Skeletal muscle tissue (tissue), 4 donors: ENCODE measurements around the gene NRXN3. TPM values are rescaled to one million over a fixed set of nuclear protein-coding genes. Genes with fewer than 3 reads are reported as not detected.

Experiments used
- H3K27ac ChIP-seq: one replicate; pipeline ENCODE4 v1.7.0; 2013; ENCODE audit warnings: mild to moderate bottlenecking, low read depth, low read length, inconsistent platforms
- H3K27me3 ChIP-seq, 3 donors: one replicate each; pipeline ENCODE4 v1.7.0; 2013; ENCODE audit warnings: low read length in 3 of 3; ENCODE audit not compliant: control insufficient read depth in 3 of 3, insufficient read depth in 3 of 3
- H3K36me3 ChIP-seq, 3 donors: one replicate each; pipeline ENCODE4 v1.7.0; 2013; ENCODE audit warnings: low read length in 3 of 3; ENCODE audit not compliant: control insufficient read depth in 3 of 3, insufficient read depth in 3 of 3
- H3K4me1 ChIP-seq, 3 donors: one replicate each; pipeline ENCODE4 v1.7.0; 2013; ENCODE audit warnings: low read length in 3 of 3, mild to moderate bottlenecking in 3 of 3; ENCODE audit not compliant: control insufficient read depth in 3 of 3, insufficient read depth in 3 of 3
- H3K4me3 ChIP-seq, 3 donors: one replicate each; pipeline ENCODE4 v1.7.0; 2013; ENCODE audit warnings: low read length in 3 of 3
- H3K9ac ChIP-seq, 3 donors: one replicate each; pipeline ENCODE4 v1.7.0; 2013; ENCODE audit warnings: low read length in 3 of 3, mild to moderate bottlenecking in 3 of 3, moderate library complexity in 2 of 3, low read depth in 1 of 3
- H3K9me3 ChIP-seq, 3 donors: one replicate each; pipeline ENCODE4 v1.7.0; 2013; ENCODE audit warnings: low read length in 3 of 3; ENCODE audit not compliant: control insufficient read depth in 3 of 3
- total RNA-seq: library from RNA; depleted of rRNA; stranded (reverse); fragments of >200 nt; gene quantifications from one replicate; pipeline ENCODE4 v1.2.3, GENCODE V29; 2014
- donor health status: Osteomylitis.

NRXN3 gene
- total RNA-seq, 1 donor from 2014 or later: 0.52 TPM

GRCh38 chr14:78805570-78805969, 635.4 kb downstream of the NRXN3 start:
- Histone ChIP-seq H3K4me3 (no peak overlapping the region), H3K27me3 (no peaks in the 10 kb centered on the region), H3K9ac (no peak overlapping the region), H3K9me3 (peaks cover 0 to 2% (median 0%) of the 10 kb centered on the region in 3 donors), H3K36me3 (no peaks in the 10 kb centered on the region), H3K4me1 (no peaks in the 10 kb centered on the region), H3K27ac (no peak overlapping the region)

GRCh38 chr14:78823035-78823434, 652.9 kb downstream of the NRXN3 start:
- no peaks in the 10 kb centered on the region for H3K4me1 ChIP-seq
- no peaks in the 10 kb centered on the region for H3K27me3 ChIP-seq
- no peaks in the 10 kb centered on the region for H3K9me3 ChIP-seq
- H3K36me3 ChIP-seq: no peaks in the 10 kb centered on the region
- H3K9ac ChIP-seq: no peak overlapping the region
- H3K27ac ChIP-seq: no peak overlapping the region
- no peak overlapping the region for H3K4me3 ChIP-seq

GRCh38 chr14:78823516-78823915, 653.3 kb downstream of the NRXN3 start:
- Histone ChIP-seq H3K9me3 (no peaks in the 10 kb centered on the region), H3K27me3 (no peaks in the 10 kb centered on the region), H3K9ac (no peak overlapping the region), H3K27ac (no peak overlapping the region), H3K4me3 (no peak overlapping the region), H3K4me1 (no peaks in the 10 kb centered on the region), H3K36me3 (no peaks in the 10 kb centered on the region)

- H3K4me1 ChIP-seq: no peaks in the 10 kb centered on the region
- no peak overlapping the region for H3K9ac ChIP-seq
- H3K27ac ChIP-seq: no peak overlapping the region
Observed at GRCh38 chr14:78829274-78829673, 659.1 kb downstream of the NRXN3 start.

GRCh38 chr14:78834766-78835451, 664.7 kb downstream of the NRXN3 start:
- H3K9me3 ChIP-seq: no peaks in the 10 kb centered on the region
- peaks cover 0 to 10% (median 0%) of the 10 kb centered on the region in 3 donors for H3K27me3 ChIP-seq

More at GRCh38 chr14:78829274-78829673, 659.1 kb downstream of the NRXN3 start:
- peaks cover 0 to 10% (median 0%) of the 10 kb centered on the region in 3 donors for H3K27me3 ChIP-seq
- H3K36me3 ChIP-seq: no peaks in the 10 kb centered on the region
- no peaks in the 10 kb centered on the region for H3K9me3 ChIP-seq
- H3K4me3 ChIP-seq: no peak overlapping the region

GRCh38 chr14:78835909-78836308, 665.7 kb downstream of the NRXN3 start:
- peaks cover 0 to 10% (median 0%) of the 10 kb centered on the region in 3 donors for H3K27me3 ChIP-seq
- no peaks in the 10 kb centered on the region for H3K4me1 ChIP-seq
- H3K4me3 ChIP-seq: no peak overlapping the region
- H3K36me3 ChIP-seq: no peaks in the 10 kb centered on the region
- H3K9me3 ChIP-seq: no peaks in the 10 kb centered on the region
- no peak overlapping the region for H3K27ac ChIP-seq
- H3K9ac ChIP-seq: no peak overlapping the region

More at GRCh38 chr14:78834766-78835451, 664.7 kb downstream of the NRXN3 start:
- no peak overlapping the region for H3K9ac ChIP-seq
- no peak overlapping the region for H3K4me3 ChIP-seq
- no peak overlapping the region for H3K27ac ChIP-seq
- no peaks in the 10 kb centered on the region for H3K4me1 ChIP-seq
- no peaks in the 10 kb centered on the region for H3K36me3 ChIP-seq

- H3K27me3 ChIP-seq: peaks cover 0 to 10% (median 0%) of the 10 kb centered on the region in 3 donors
- no peak overlapping the region for H3K9ac ChIP-seq
- H3K9me3 ChIP-seq: no peaks in the 10 kb centered on the region
- H3K4me1 ChIP-seq: no peaks in the 10 kb centered on the region
- H3K4me3 ChIP-seq: no peak overlapping the region
- H3K27ac ChIP-seq: no peak overlapping the region
- no peaks in the 10 kb centered on the region for H3K36me3 ChIP-seq
Observed at GRCh38 chr14:78836777-78837176, 666.6 kb downstream of the NRXN3 start.

- Histone ChIP-seq H3K36me3 (no peaks in the 10 kb centered on the region), H3K4me1 (no peaks in the 10 kb centered on the region), H3K9me3 (no peaks in the 10 kb centered on the region), H3K9ac (no peak overlapping the region), H3K4me3 (no peak overlapping the region), H3K27ac (no peak overlapping the region), H3K27me3 (peaks cover 0 to 4% (median 0%) of the 10 kb centered on the region in 3 donors)
Observed at GRCh38 chr14:78838959-78839358, 668.8 kb downstream of the NRXN3 start.

- Histone ChIP-seq H3K27ac (no peak overlapping the region), H3K9ac (no peak overlapping the region), H3K4me3 (no peak overlapping the region), H3K27me3 (no peaks in the 10 kb centered on the region), H3K36me3 (no peaks in the 10 kb centered on the region), H3K4me1 (no peaks in the 10 kb centered on the region), H3K9me3 (no peaks in the 10 kb centered on the region)
Observed at GRCh38 chr14:78840898-78841297, 670.7 kb downstream of the NRXN3 start.

- H3K9ac ChIP-seq: no peak overlapping the region
- H3K4me1 ChIP-seq: no peaks in the 10 kb centered on the region
- no peaks in the 10 kb centered on the region for H3K27me3 ChIP-seq
- H3K27ac ChIP-seq: no peak overlapping the region
- no peaks in the 10 kb centered on the region for H3K9me3 ChIP-seq
- no peaks in the 10 kb centered on the region for H3K36me3 ChIP-seq
- H3K4me3 ChIP-seq: no peak overlapping the region
Observed at GRCh38 chr14:78847801-78848200, 677.6 kb downstream of the NRXN3 start.
